Tibial nerve (tissue), 4 donors: ENCODE data around the gene QRFP. TPM values are rescaled to one million over a fixed set of nuclear protein-coding genes. Genes with fewer than 3 reads are reported as not detected.

Source experiments
- DNase-seq, 2 donors: peaks; one replicate each; pipeline ENCODE4 v3.0.0-alpha.2; 2019; ENCODE audit warnings: low spot score in 2 of 2
- H3K27ac ChIP-seq, 4 donors: fragments of 200-600 bp; sonication (generic) in 3 of 4; one replicate each; pipeline ENCODE4 v1.5.1; 2017 to 2019; ENCODE audit warnings: mild to moderate bottlenecking in 1 of 4
- H3K27me3 ChIP-seq, 2 donors: fragments of 200-600 bp; sonication (generic) in 1 of 2; one replicate each; pipeline versions ENCODE4 v1.5.1 to v1.6.0; 2017 to 2019
- H3K36me3 ChIP-seq, 3 donors: fragments of 200-600 bp; sonication (generic); one replicate each; pipeline ENCODE4 v1.5.1; 2018 to 2019
- H3K4me1 ChIP-seq, 4 donors: fragments of 200-600 bp; sonication (generic) in 3 of 4; one replicate each; pipeline ENCODE4 v1.5.1; 2017 to 2019
- H3K4me3 ChIP-seq, 4 donors: fragments of 200-600 bp; sonication (generic) in 3 of 4; one replicate each; pipeline ENCODE4 v1.5.1; 2017 to 2019; ENCODE audit warnings: mild to moderate bottlenecking in 1 of 4, moderate library complexity in 1 of 4
- H3K9me3 ChIP-seq, 4 donors: fragments of 200-600 bp; sonication (generic) in 3 of 4; one replicate each; pipeline ENCODE4 v1.5.1; 2017 to 2019
- CTCF ChIP-seq, 5 experiments: fragments of 200-600 bp in 3 of 5; fragments of 450-650 bp in 2 of 5; sonication (generic) in 3 of 5; IDR thresholded peaks; one replicate each; pipeline ENCODE4 v1.5.1; 2016 to 2019; ENCODE audit warnings: antibody characterized with exemption in 5 of 5, mild to moderate bottlenecking in 3 of 5, moderate library complexity in 2 of 5
- EP300 ChIP-seq, 2 donors: sonication (generic); formaldehyde crosslinking; IDR thresholded peaks; one replicate each; pipeline ENCODE4 v1.6.1; 2017; ENCODE audit warnings: antibody characterized with exemption in 2 of 2, mild to moderate bottlenecking in 1 of 2
- POLR2A ChIP-seq, 2 donors: fragments of 450-650 bp; IDR thresholded peaks; one replicate each; pipeline ENCODE4 v1.6.1; 2017; ENCODE audit warnings: antibody characterized with exemption in 2 of 2, mild to moderate bottlenecking in 2 of 2, moderate library complexity in 2 of 2
- WGBS, 2 donors: methylation state at CpG; one replicate each; pipeline ENCODE4 v1.1.5; 2018; 5-methylcytosine and 5-hydroxymethylcytosine counted together
- total RNA-seq, 4 donors: library from RNA; depleted of rRNA; stranded (reverse); fragments of >200 nt; gene quantifications; one replicate each; pipeline ENCODE4 v1.1.0, GENCODE V29; 2016

The QRFP gene
- total RNA-seq, 4 donors from 2014 or later, result not detected

GRCh38 chr9:130919559-130920145 lies 23.0 kb upstream of the QRFP start:
- no peak for DNase-seq
- H3K9me3 ChIP-seq, result no peaks in the 10 kb centered on the region
- WGBS, 2 donors, result 66 to 73% methylated on average over 13 to 14 of the region's 14 CpGs
- H3K27me3 ChIP-seq, result peaks cover 0 to 85% of the 10 kb centered on the region in 2 donors
- no peaks in the 10 kb centered on the region for H3K4me1 ChIP-seq
- H3K27ac ChIP-seq, result no peak overlapping the region
- no peaks in the 10 kb centered on the region for H3K36me3 ChIP-seq
- TF ChIP-seq POLR2A (IDR thresholded peaks at IDR 0.05) (no peak), EP300 (IDR thresholded peaks at IDR 0.05) (no peak), CTCF (IDR thresholded peaks at IDR 0.05) (no peak)
- no peak overlapping the region for H3K4me3 ChIP-seq

GRCh38 chr9:130918826-130919558 lies 22.4 kb upstream of the QRFP start:
- DNase-seq, result no peak
- Histone ChIP-seq H3K36me3 (no peaks in the 10 kb centered on the region), H3K9me3 (no peaks in the 10 kb centered on the region), H3K4me3 (no peak overlapping the region), H3K4me1 (no peaks in the 10 kb centered on the region), H3K27me3 (peaks cover 0 to 84% of the 10 kb centered on the region in 2 donors), H3K27ac (no peak overlapping the region)
- TF ChIP-seq POLR2A (IDR thresholded peaks at IDR 0.05) (no peak), CTCF (IDR thresholded peaks at IDR 0.05) (no peak), EP300 (IDR thresholded peaks at IDR 0.05) (no peak)
- 77 to 82% methylated on average over 30 to 33 of the region's 33 CpGs for WGBS, 2 donors

- WGBS, 2 donors, result 58 to 68% methylated on average over 9 of the region's 9 CpGs
- no peaks in the 10 kb centered on the region for H3K36me3 ChIP-seq
- H3K27me3 ChIP-seq, result peaks cover 0 to 82% of the 10 kb centered on the region in 2 donors
- H3K27ac ChIP-seq, result no peak overlapping the region
- H3K4me1 ChIP-seq, result peaks cover 0 to 3% (median 0%) of the 10 kb centered on the region in 4 donors
- H3K4me3 ChIP-seq, result no peak overlapping the region
- TF ChIP-seq POLR2A (IDR thresholded peaks at IDR 0.05) (no peak), EP300 (IDR thresholded peaks at IDR 0.05) (no peak), CTCF (IDR thresholded peaks at IDR 0.05) (no peak)
- H3K9me3 ChIP-seq, result no peaks in the 10 kb centered on the region
- no peak for DNase-seq
Measured at GRCh38 chr9:130918101-130918825, 21.7 kb upstream of the QRFP start.

GRCh38 chr9:130917168-130917960 lies 20.8 kb upstream of the QRFP start:
- no peak for TF ChIP-seq EP300 (IDR thresholded peaks at IDR 0.05)
- Histone ChIP-seq H3K9me3 (no peaks in the 10 kb centered on the region), H3K4me1 (peaks cover 0 to 9% (median 0%) of the 10 kb centered on the region in 4 donors), H3K27me3 (peaks cover 0 to 73% of the 10 kb centered on the region in 2 donors), H3K36me3 (no peaks in the 10 kb centered on the region), H3K4me3 (no peak overlapping the region), H3K27ac (no peak overlapping the region)
- 72 to 82% methylated on average over 24 to 34 of the region's 34 CpGs for WGBS, 2 donors
- DNase-seq, result no peak

GRCh38 chr9:130915096-130915447 lies 18.5 kb upstream of the QRFP start:
- WGBS, 2 donors, result 80 to 92% methylated on average over 8 of the region's 8 CpGs

More at GRCh38 chr9:130915096-130915447, 18.5 kb upstream of the QRFP start:
- Histone ChIP-seq H3K9me3 (no peaks in the 10 kb centered on the region), H3K36me3 (no peaks in the 10 kb centered on the region), H3K27me3 (peaks cover 0 to 60% of the 10 kb centered on the region in 2 donors), H3K4me3 (no peak overlapping the region), H3K27ac (no peak overlapping the region), H3K4me1 (peaks cover 0 to 9% (median 0%) of the 10 kb centered on the region in 4 donors)
- no peak for DNase-seq
- TF ChIP-seq EP300 (IDR thresholded peaks at IDR 0.05) (no peak), POLR2A (IDR thresholded peaks at IDR 0.05) (no peak)
